ENCODE results near the gene EHBP1L1.

Gene EHBP1L1

GRCh38 chr11:65615229-65615949 lies 39.5 kb downstream of the EHBP1L1 start, which contains the start of gene PCNX3 (continued):
- TF ChIP-seq KLF17 (tag by site-specific recombination; IDR thresholded peaks at IDR 0.05), result 0 out of 2 replicates have a peak, but pooled peaks have one; percentile 21
- peak; percentile 20; the same call in 1 of the 2 replicates for TF ChIP-seq ZBTB8A (tag by site-specific recombination; IDR thresholded peaks at IDR 0.05)
- TF ChIP-seq ZNF621 (tag by site-specific recombination; IDR thresholded peaks at IDR 0.05), result no peak
- peak; percentile 89 for TF ChIP-seq ZBTB11 (tag by site-specific recombination; conservative IDR thresholded peaks at IDR 0.05; ENCODE audit: low read depth)
- no peak for TF ChIP-seq ZNF132 (tag by site-specific recombination; IDR thresholded peaks at IDR 0.05; ENCODE audit: borderline replicate concordance)
- no peak for TF ChIP-seq ZNF785 (tag by site-specific recombination; IDR thresholded peaks at IDR 0.05)
- TF ChIP-seq ZNF704 (tag by site-specific recombination; IDR thresholded peaks at IDR 0.05), result peak; percentile 71; the same call in 1 of the 2 replicates
- no peak for TF ChIP-seq ZNF366 (tag by site-specific recombination; conservative IDR thresholded peaks at IDR 0.05)
- no peak for TF ChIP-seq ZNF169 (tag by site-specific recombination; IDR thresholded peaks at IDR 0.05)
- no peak for TF ChIP-seq ZNF433 (tag by site-specific recombination; IDR thresholded peaks at IDR 0.05; ENCODE audit: low read depth)
- TF ChIP-seq ZNF280D (tag by site-specific recombination; IDR thresholded peaks at IDR 0.05), result no peak
- no peak for TF ChIP-seq ZNF184 (tag by site-specific recombination; IDR thresholded peaks at IDR 0.05)
- peak; percentile 31; the same call in 1 of the 2 replicates for TF ChIP-seq ZFP69B (tag by site-specific recombination; IDR thresholded peaks at IDR 0.05)
- TF ChIP-seq ZNF747 (tag by site-specific recombination; IDR thresholded peaks at IDR 0.05), result no peak
- peak; percentile 94 for TF ChIP-seq PBX3 (CRISPR knock-in tag; IDR thresholded peaks at IDR 0.05)
- TF ChIP-seq ZNF660 (tag by site-specific recombination; IDR thresholded peaks at IDR 0.05), result no peak; the same call in none of the 2 replicates
- peak; percentile 45 for TF ChIP-seq ZBTB26 (tag by site-specific recombination; optimal IDR thresholded peaks at IDR 0.05)
- peak; percentile 83 for TF ChIP-seq KLF10 (tag by site-specific recombination; IDR thresholded peaks at IDR 0.05)
- TF ChIP-seq ZNF548 (tag by site-specific recombination; IDR thresholded peaks at IDR 0.05), result no peak
- TF ChIP-seq ZNF23 (tag by site-specific recombination; IDR thresholded peaks at IDR 0.05; ENCODE audit: borderline replicate concordance), result no peak
- no peak for TF ChIP-seq ZNF654 (tag by site-specific recombination; IDR thresholded peaks at IDR 0.05; ENCODE audit: low read depth)
- no peak for TF ChIP-seq ZNF362 (tag by site-specific recombination; IDR thresholded peaks at IDR 0.05)
- TF ChIP-seq ZNF639 (tag by site-specific recombination; IDR thresholded peaks at IDR 0.05), result no peak; the same call in 1 of the 2 replicates
- no peak for TF ChIP-seq ZFP37 (tag by site-specific recombination; IDR thresholded peaks at IDR 0.05)
